GM10847 (cell line): ENCODE data around the gene SYT12.

Experiments
- POLR2A ChIP-seq: IDR thresholded peaks from 2 replicates; pipeline ENCODE4 v1.6.1; 2011; ENCODE audit not compliant: insufficient read length; ENCODE audit errors: extremely low read depth

The SYT12 gene

GRCh38 chr11:67090717-67091116, 67.8 kb downstream of the SYT12 start:
- TF ChIP-seq POLR2A, result no peak

- no peak for TF ChIP-seq POLR2A
Observed at GRCh38 chr11:67095214-67095507, 72.2 kb downstream of the SYT12 start.

DNA sequence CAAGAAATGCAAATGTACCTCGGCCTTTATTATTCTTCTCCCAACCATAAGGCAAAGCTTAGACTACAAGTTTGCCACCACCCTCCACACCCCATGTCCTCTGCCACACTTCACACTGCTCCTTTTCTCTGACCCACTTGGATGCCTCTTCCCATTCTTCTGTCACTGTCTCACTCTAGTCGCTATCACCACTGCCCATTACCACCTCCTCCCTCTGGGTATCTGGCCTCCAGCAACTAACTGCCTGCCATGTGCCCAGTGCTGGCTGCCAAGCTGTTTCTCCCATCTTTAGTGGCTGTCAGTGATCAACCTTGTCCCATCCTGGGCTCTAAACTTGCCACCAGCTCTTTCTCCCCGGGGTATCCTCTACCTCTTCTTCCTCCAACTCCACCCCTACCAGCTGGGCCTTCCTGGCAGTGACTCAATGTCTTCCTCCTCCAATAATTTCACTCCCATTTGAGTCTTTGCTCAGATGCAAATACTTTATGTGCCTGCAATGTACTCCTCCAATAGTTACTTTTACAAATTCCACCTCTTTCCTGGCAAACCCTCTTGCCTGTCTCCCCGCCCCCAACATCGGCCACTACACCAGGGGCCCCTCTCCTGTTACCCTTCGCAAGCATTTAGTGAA, 76.0 kb downstream of the SYT12 start:
- TF ChIP-seq POLR2A, result no peak

DNA sequence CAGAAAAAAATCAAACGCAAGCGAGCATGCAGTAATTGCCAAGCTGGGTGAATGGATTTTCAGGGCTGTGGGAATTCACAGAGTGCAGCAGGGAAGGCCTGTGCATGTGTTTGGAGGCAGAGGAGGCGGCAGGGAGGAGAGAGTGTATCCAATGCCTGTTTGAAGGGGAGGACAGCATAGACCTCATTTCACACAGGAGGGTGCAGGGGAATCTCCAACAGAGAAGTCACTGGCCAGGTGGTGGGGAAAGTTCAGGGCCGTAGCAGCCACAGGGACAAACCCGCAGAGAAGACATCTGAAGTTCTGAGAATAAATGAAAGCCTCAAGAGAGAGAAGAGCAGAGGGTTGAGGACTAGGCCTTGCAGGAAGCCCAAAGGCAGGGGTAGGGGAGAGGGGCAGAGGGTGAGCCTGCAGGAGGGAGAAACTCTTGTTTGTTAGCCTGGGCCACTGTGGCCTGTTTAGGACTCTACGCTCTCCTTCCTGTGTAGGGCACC, 76.9 kb downstream of the SYT12 start:
- no peak for TF ChIP-seq POLR2A
